H7 (cell line): ENCODE data around the gene PARN. TPM values are rescaled to one million over a fixed set of nuclear protein-coding genes. Genes with fewer than 3 reads are reported as not detected.
"Not testable (repeated sequence)": the region's sequence is repeated elsewhere in the genome, so short reads cannot be mapped to it uniquely, and the experiment has no call there.

ENCODE experiments used
- DNase-seq: peaks from one replicate; pipeline ENCODE4 v3.0.0; 2012
- H3K27me3 ChIP-seq: 2 replicates; pipeline ENCODE4 v1.6.0; 2011; ENCODE audit warnings: mild to moderate bottlenecking, low read length; ENCODE audit not compliant: control insufficient read depth, insufficient read depth
- H3K36me3 ChIP-seq: replicated peaks from 2 replicates; pipeline ENCODE4 v1.5.1; 2011; ENCODE audit warnings: low read length; ENCODE audit not compliant: control insufficient read depth, insufficient read depth
- H3K4me3 ChIP-seq: 2 replicates; pipeline ENCODE4 v1.5.1; 2011; ENCODE audit warnings: low read depth, mild to moderate bottlenecking, control low read depth, low read length, moderate library complexity; ENCODE audit not compliant: insufficient read depth
- total RNA-seq: library from RNA; depleted of rRNA; stranded (reverse); fragments of >200 nt; shearing (Covaris generic); gene quantifications from 2 replicates; pipeline ENCODE4 v1.2.3, GENCODE V29; 2014

PARN gene
- total RNA-seq, 1 experiment from 2014 or later = 33.2 TPM

DNA sequence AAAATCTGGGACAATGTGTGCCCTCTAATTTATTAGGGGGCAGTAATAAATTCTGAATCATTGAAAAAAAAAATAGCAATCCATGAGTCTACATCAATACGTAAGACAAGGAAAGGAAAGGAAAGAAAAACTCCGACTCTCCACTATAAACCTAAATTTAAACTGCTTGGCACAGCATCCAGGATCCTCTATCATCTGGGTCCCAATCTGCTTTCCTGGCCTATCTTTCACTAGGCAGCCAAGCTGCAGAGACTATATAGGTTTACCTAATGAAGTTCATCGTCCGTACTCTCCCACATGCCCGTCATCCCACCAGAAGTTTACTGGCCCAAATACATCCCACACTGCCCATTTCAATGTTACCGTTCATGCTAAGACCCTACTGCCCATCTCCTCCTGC is 179.2 kb downstream of the PARN start:
- no peak for DNase-seq
- Histone ChIP-seq H3K27me3 (no peaks in the 10 kb centered on the region), H3K4me3 (no peak overlapping the region), H3K36me3 (no peaks in the 10 kb centered on the region)

DNA sequence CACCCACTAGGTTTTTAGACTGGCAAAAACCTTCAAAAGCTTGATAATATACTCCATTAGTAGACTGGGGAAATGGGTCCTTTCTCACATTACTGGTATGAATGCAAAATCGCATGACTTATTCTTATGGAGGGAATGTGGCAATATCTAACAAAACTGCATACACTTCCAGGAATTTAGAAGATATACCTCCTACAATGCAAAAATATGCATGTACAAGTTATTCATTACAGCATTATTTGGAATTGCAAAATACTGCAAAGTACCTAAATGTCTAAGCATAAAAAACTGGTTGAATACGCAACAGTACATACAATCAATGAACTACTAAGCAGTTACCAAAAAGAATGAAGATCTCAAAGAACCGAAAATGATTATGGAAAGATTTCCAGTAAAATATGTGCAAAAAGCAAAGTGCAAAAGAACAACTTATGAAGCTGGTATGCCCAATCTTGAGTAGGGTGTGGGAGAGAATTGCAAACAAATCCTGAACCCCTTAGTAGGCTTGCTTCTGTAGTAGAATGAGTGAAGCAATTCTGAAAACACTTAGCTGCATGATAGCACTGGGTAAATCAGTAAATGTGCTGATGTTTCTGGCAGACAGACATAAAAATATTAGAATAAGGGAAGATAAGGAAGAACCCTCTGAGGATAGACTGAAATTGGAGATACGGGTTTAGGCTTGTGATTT is 180.1 kb downstream of the PARN start:
- no peak overlapping the region for H3K4me3 ChIP-seq
- DNase-seq = no peak
- H3K27me3 ChIP-seq = no peaks in the 10 kb centered on the region
- H3K36me3 ChIP-seq = no peaks in the 10 kb centered on the region

DNA sequence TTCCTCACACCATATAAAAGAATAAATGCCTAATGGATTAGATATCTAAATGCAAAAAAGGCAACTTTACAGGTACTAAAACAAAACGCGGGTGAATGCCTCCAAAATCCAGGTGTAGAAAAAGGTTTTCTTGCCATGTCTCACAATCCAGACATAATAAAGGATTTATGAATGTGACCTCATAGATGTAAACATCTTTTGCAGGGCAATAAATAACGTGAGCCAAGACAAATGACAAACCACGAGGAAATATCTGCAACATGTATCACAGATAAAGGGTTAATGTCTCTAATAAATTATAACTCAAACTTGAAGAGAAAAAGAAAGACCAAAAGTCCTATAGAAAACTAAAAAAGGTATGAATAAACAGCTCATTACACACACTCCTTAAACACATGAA is 180.7 kb downstream of the PARN start:
- no peak overlapping the region for H3K4me3 ChIP-seq
- no peak for DNase-seq
- H3K36me3 ChIP-seq = no peaks in the 10 kb centered on the region
- no peaks in the 10 kb centered on the region for H3K27me3 ChIP-seq

DNA sequence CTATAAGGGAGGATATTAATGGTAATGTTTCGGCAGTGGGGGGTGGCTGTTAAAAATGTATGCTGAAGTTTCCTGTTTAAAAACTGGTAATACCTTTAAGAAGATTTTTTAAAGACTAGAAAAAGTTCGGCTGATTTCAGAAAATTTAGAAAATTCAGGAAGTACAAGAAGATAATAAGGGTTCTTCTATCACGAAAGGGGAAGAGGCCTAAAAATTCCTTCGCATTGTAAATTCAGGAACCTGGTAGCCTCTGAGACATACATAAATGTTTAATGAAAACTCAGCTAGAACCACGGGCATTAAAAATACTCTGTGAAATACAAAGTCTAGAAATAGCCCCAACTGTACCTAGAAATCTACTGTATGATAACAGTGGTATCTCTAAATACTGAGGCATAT is 181.2 kb downstream of the PARN start:
- DNase-seq = no peak
- H3K36me3 ChIP-seq = no peaks in the 10 kb centered on the region
- H3K4me3 ChIP-seq = no peak overlapping the region
- H3K27me3 ChIP-seq = no peaks in the 10 kb centered on the region

DNA sequence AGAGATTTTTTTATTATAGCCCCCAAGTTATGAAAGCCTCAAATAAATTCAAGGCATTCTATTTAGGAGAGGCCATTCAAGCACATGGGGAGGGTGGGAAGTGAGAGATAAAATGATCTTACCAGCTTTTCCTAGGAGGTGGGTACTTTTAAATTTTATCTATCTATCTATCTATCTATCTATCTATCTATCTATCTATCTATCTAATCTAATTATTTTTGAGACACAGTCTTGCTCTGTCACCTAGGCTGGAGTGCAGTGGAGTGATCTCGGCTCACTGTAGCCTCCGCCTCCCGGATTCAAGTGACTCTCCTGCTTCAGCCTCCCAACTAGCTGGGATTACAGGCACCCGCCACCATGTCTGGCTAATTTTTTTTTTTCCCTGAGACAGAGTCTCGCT is 182.3 kb downstream of the PARN start:
- Histone ChIP-seq H3K27me3 (no peaks in the 10 kb centered on the region), H3K36me3 (no peaks in the 10 kb centered on the region), H3K4me3 (no peak overlapping the region)
- no peak for DNase-seq

DNA sequence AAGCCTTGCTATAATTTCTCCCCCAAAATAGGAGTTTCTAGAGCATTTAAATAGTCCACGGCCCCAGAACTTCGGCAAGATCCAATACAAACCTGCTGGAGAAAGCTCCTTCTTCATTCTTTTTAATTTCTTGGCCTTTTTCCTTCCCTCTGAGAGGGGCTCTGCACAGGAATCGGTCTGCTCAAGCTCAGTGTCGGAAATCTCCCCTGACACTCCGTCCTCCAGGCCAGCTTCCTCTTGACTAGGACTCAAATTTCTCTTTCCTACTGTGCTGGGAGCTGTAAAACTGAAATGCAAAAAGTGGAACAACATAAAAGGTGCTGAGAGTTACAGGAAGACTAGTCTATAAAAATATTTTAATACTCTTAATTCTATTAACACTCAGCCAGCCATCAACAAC is 183.3 kb downstream of the PARN start:
- H3K4me3 ChIP-seq = no peak overlapping the region
- H3K27me3 ChIP-seq = no peaks in the 10 kb centered on the region
- no peaks in the 10 kb centered on the region for H3K36me3 ChIP-seq
- DNase-seq = no peak

DNA sequence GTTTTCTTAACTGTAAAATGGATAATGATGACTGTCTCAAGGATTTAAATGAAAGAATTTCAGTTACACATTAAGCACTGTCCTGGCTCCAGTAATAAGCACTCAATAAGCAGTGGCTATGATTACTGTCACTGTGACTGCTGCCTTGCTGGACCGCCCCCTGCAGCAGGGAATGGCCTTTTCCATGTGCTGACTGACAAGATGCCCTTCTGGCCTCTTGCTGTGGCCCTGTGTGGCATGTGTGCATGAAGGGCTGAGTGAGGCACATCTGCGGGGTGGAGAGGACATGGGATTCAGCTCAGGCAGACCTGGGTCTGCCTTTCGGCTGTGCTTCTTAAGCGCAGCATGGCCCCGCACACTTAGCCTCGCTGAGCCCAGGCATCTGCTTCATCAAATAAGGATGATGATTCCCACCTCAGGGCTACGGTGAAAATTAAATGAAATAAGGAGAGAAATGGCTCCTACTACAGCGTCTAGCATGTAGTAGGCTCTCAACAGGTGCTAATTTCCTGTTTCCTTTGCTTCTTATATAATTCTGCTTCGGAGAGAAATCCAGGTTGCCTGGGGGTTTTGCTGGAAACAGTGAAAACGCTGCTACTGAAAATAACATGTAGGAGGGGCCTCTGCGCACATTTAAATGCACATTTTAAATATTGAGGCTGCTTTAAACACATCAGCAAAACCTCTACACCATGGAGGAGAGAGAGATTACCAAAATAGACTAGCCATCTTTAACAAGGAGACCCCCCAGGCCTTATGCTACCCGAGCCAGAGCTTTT is 183.9 kb downstream of the PARN start:
- Histone ChIP-seq H3K27me3 (no peaks in the 10 kb centered on the region), H3K4me3 (no peak overlapping the region)
- no peak for DNase-seq

DNA sequence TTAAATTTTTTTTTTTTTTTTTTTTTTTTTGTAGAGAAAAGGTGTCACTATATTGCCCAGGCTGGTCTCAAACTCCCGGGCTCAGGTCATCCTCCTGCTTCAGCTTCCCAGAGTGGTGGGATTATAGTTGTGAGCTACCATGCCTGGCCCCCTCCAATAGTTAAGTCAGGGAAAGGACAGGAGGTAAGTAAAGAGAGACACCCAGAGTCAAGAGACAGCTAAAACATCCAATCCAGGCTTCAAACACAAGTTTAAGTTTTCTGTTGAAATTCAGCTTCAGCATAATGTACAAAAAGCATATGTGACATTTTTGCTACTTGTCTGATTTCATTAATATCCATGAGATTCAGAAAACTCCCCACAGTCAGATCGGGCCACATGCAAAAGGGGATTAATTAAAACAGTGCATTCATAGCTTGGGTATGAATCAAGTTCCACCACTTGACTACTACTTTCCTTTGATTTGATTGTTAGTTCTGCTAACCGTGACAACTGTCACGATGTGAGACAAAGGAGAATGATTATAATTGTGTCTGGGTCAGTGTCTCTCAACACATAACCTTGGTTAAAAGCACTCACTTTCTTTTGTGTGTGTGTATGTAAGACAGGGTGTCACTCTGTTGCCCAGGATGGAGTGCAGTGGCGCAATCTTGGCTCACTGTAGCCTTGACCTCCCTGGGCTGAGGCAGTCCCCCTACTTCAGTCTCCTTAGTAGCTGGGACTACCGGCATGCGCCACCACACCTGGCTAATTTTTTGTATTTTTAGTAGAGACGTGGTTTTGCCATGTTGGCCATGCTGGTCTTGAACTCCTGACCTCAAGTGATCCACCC is 184.9 kb downstream of the PARN start:
- DNase-seq = no peak
- no peaks in the 10 kb centered on the region for H3K36me3 ChIP-seq
- no peak overlapping the region for H3K4me3 ChIP-seq
- H3K27me3 ChIP-seq = no peaks in the 10 kb centered on the region

More for the DNA sequence above, 183.9 kb downstream of the PARN start:
- no peaks in the 10 kb centered on the region for H3K36me3 ChIP-seq

DNA sequence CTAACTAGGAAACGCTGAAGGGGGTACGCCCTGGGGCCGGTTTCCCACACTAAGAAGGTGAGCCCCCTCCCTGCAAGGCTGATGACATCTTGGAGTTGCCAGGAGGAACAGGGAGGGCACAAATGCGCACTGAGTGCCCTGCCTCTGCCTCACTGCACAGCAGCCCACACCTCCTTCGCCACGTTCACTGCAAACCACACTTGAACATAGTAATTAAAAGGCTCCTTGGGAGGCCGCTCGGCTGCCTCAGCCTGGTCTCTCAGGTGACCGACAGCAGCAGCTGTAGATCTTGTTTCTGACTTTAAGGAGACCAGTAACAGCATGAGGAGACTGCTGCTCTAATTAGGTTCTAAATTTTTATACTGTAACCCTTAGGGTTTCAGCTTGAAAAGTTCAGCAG is 188.5 kb downstream of the PARN start:
- H3K27me3 ChIP-seq, H3K36me3 ChIP-seq, DNase-seq, H3K4me3 ChIP-seq: not testable (repeated sequence)

DNA sequence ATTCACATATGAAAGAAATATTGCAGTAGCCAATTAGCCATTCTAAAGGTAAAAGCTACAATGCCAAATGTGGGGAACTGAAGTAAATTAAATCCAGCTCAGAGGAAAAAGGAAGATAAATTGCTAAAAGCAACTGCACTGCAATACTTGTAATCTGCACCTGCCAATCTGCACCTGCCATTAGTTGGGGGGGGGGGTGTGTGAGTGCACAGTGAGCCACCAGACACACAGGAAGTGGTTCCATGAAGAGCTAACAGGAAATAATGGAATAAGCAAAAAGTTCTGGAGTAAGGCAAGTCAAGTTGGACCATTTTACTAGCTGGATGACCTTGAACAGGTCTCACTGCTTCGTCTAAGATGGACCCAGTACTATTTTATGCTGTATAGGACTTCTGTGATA is 191.8 kb downstream of the PARN start:
- no peaks in the 10 kb centered on the region for H3K36me3 ChIP-seq
- DNase-seq = no peak
- no peaks in the 10 kb centered on the region for H3K27me3 ChIP-seq
- no peak overlapping the region for H3K4me3 ChIP-seq

DNA sequence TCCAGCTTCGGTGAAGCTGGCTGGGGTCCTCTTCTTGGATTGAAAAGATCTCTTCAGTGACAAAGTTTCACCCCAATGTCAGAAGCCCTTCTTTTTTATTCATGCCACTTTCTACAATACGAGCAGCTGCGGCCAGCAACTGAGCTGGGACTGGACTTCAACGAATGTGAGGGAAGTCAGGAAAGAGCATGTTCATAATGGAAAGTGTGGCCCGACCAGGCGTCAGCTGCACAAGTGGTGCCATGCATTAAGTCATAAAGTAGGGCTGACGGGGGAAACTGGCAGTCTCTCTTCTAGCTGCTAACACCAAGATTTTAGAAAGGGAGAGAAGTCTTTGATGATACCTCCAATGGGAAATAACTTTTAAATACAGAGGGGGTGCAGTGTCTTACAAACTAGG is 192.6 kb downstream of the PARN start:
- Histone ChIP-seq H3K27me3 (no peaks in the 10 kb centered on the region), H3K36me3 (no peaks in the 10 kb centered on the region), H3K4me3 (no peak overlapping the region)
- no peak for DNase-seq

DNA sequence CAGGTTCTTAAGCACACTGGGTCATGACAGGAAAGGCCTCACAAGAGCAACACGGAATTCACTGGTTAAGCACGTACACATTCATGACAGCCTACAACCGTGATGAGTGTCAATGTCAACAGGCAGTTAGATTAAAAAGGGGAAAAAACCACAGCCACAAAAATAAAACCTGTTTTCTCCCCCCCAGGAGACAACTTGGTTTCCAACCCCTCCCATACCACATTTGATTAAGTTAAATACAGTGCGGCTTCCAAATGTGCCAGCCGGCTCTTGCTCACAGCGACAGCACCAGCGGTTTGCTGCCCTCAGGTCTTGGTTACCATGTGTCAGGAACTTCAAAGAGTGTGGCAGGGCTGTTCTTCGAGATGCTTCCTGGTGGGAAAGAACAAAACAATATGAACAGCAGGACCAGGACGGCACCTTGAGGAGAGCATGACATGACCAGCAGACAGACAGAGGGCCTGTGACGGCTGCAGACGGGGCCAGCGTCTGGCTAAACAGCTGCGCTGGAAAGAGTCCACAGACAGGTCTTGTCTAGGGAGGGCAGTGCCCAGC is 193.6 kb downstream of the PARN start:
- Histone ChIP-seq H3K36me3 (no peaks in the 10 kb centered on the region), H3K27me3 (no peaks in the 10 kb centered on the region), H3K4me3 (no peak overlapping the region)
- DNase-seq = no peak

DNA sequence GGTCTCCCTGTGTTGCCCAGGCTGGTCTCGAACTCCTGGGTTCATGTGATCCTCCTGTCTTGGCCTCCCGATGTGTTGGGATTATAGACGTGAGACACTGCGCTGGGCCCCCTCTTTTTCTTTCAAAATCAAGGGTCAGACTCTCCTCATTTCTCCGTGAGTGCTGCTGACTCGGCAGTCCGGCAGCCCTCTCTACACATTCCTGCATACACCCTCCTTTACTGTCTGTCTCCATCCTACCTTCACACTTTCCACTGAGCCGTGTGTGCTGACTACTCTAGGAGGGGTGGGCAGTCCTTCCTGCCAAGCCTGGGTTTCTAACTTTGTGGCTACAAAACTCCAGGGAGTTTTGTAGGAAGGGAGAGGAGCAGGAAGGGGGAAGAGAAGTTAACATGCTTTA is 195.2 kb downstream of the PARN start:
- peak; percentile 19 for DNase-seq
- Histone ChIP-seq H3K36me3 (no peaks in the 10 kb centered on the region), H3K27me3 (no peaks in the 10 kb centered on the region), H3K4me3 (no peak overlapping the region)

DNA sequence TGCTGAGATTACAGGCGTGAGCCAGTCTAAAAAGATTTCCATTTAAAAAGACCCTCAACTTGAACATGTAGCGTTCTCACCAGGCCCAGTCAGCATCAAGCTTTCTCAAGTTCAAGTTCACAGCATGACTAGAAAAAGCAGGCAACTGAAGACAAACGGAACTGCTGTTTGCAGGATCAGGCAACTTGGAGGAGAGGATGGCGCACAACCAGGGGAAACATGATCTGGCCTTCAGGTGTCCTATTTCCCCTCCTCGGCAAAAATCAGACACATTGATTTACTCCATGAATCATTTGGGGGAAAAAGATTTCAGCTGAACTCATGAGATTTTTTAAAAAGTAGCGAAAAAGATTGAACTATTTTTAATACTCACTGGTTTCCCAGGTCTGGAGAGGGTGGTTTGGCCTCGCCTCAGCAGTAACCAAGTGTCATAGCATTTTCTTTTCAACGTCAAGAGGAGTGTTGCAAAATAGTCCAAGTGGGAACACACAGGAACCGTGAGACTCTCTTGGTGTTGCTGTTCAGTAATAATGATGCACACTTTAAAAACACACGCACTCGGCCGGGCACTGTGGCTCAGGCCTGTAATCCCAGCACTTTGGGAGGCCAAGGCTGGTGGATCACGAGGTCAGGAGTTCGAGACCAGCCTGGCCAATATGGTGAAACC is 201.0 kb downstream of the PARN start:
- not testable (repeated sequence) for H3K36me3 ChIP-seq, DNase-seq, H3K27me3 ChIP-seq, H3K4me3 ChIP-seq
